Thoracic aorta (tissue), 2 donors: ENCODE results near the gene PTPRR. TPM values are rescaled to one million over a fixed set of nuclear protein-coding genes. Genes with fewer than 3 reads are reported as not detected.

Source experiments
- ATAC-seq: fragments of 150-250 bp; one replicate; pipeline ENCODE4 v1.8.0; 2017; ENCODE audit warnings: low read depth; ENCODE audit not compliant: insufficient number of reproducible peaks, low FRiP score
- DNase-seq: peaks from one replicate; pipeline ENCODE4 v3.0.0-alpha.2; 2020; ENCODE audit warnings: low spot score
- H3K27ac ChIP-seq, 2 donors: fragments of 200-600 bp; sonication (generic); 1 replicate in 1 of 2; 2 replicates in 1 of 2; pipeline ENCODE4 v1.5.1; 2016; ENCODE audit warnings: mild to moderate bottlenecking in 2 of 2, moderate library complexity in 2 of 2
- H3K27me3 ChIP-seq: fragments of 200-600 bp; sonication (generic); replicated peaks from 2 replicates; pipeline ENCODE4 v1.6.0; 2016; ENCODE audit warnings: mild to moderate bottlenecking; ENCODE audit not compliant: insufficient read depth
- H3K36me3 ChIP-seq: fragments of 200-600 bp; sonication (generic); one replicate; pipeline ENCODE4 v1.5.1; 2016
- H3K4me1 ChIP-seq, 2 donors: fragments of 200-600 bp; sonication (generic); 1 replicate in 1 of 2; 2 replicates in 1 of 2; pipeline versions ENCODE4 v1.5.1 to v1.6.0; 2016; ENCODE audit warnings: low read depth in 2 of 2, mild to moderate bottlenecking in 1 of 2; ENCODE audit not compliant: control insufficient read depth in 1 of 2
- H3K4me3 ChIP-seq: fragments of 200-600 bp; sonication (generic); 2 replicates; pipeline ENCODE4 v1.5.1; 2016; ENCODE audit warnings: mild to moderate bottlenecking
- H3K9me3 ChIP-seq: fragments of 200-600 bp; sonication (generic); 2 replicates; pipeline ENCODE4 v1.5.1; 2016
- total RNA-seq, 2 donors: library from RNA; depleted of rRNA; stranded (reverse); fragments of >200 nt; gene quantifications; one replicate each; pipeline versions ENCODE4 v1.1.0 to v1.2.3, GENCODE V29; 2016
- TF ChIP-seq, protein P1 (sequence below): fragments of 200-600 bp; sonication (generic); IDR thresholded peaks from one replicate; pipeline ENCODE4 v1.5.1; 2019; ENCODE audit warnings: antibody characterized with exemption

Gene PTPRR
- total RNA-seq, 2 donors from 2014 or later: 0.27 to 0.35 TPM

- TF ChIP-seq, protein P1, sequence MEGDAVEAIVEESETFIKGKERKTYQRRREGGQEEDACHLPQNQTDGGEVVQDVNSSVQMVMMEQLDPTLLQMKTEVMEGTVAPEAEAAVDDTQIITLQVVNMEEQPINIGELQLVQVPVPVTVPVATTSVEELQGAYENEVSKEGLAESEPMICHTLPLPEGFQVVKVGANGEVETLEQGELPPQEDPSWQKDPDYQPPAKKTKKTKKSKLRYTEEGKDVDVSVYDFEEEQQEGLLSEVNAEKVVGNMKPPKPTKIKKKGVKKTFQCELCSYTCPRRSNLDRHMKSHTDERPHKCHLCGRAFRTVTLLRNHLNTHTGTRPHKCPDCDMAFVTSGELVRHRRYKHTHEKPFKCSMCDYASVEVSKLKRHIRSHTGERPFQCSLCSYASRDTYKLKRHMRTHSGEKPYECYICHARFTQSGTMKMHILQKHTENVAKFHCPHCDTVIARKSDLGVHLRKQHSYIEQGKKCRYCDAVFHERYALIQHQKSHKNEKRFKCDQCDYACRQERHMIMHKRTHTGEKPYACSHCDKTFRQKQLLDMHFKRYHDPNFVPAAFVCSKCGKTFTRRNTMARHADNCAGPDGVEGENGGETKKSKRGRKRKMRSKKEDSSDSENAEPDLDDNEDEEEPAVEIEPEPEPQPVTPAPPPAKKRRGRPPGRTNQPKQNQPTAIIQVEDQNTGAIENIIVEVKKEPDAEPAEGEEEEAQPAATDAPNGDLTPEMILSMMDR: no peak
- H3K4me3 ChIP-seq: no peak overlapping the region
- no peaks in the 10 kb centered on the region for H3K9me3 ChIP-seq
- no peak overlapping the region for H3K27ac ChIP-seq
- H3K27me3 ChIP-seq: no peaks in the 10 kb centered on the region
- peaks cover 0 to 6% of the 10 kb centered on the region in 2 donors for H3K4me1 ChIP-seq
- DNase-seq: no peak
- ATAC-seq: no peak
- no peaks in the 10 kb centered on the region for H3K36me3 ChIP-seq
These were observed 1.4 kb downstream of the PTPRR start for GRCh38 chr12:70919176-70919575.

GRCh38 chr12:70918321-70918720 is 2.2 kb downstream of the PTPRR start:
- Histone ChIP-seq H3K9me3 (no peaks in the 10 kb centered on the region), H3K27ac (no peak overlapping the region), H3K4me3 (no peak overlapping the region), H3K27me3 (no peaks in the 10 kb centered on the region), H3K4me1 (peaks cover 0 to 6% of the 10 kb centered on the region in 2 donors), H3K36me3 (no peaks in the 10 kb centered on the region)
- DNase-seq (no peak), ATAC-seq (no peak)
- TF ChIP-seq, protein P1: no peak

GRCh38 chr12:70910666-70911065 is 9.9 kb downstream of the PTPRR start:
- Histone ChIP-seq H3K4me1 (no peaks in the 10 kb centered on the region), H3K9me3 (no peaks in the 10 kb centered on the region), H3K27ac (no peak overlapping the region), H3K4me3 (no peak overlapping the region), H3K27me3 (no peaks in the 10 kb centered on the region), H3K36me3 (no peaks in the 10 kb centered on the region)
- no peak for ATAC-seq
- TF ChIP-seq, protein P1: no peak
- DNase-seq: no peak

DNA sequence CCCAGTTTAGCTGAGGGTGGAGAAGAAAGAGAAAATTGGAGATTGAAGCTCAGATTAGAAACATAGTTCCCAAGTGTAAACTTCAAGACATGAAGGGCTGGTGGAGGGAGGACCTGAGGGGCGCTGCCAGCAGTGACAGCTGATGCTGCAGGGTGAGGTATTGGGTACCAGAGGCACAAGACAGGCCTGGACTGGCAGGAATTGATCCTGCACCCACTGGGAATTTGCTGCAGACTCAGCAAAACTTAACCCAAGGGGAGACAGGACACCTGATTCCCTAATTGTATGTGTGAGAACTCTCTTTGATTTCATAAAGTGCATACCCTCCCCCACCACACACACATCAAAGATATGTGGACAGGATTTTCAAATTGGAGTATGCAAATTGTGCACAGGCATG is 11.6 kb downstream of the PTPRR start:
- no peaks in the 10 kb centered on the region for H3K4me1 ChIP-seq
- no peak for ATAC-seq
- DNase-seq: no peak
- H3K9me3 ChIP-seq: no peaks in the 10 kb centered on the region
- H3K36me3 ChIP-seq: no peaks in the 10 kb centered on the region
- no peaks in the 10 kb centered on the region for H3K27me3 ChIP-seq
- no peak overlapping the region for H3K27ac ChIP-seq
- no peak overlapping the region for H3K4me3 ChIP-seq
- TF ChIP-seq, protein P1: no peak

GRCh38 chr12:70907412-70907811 is 13.1 kb downstream of the PTPRR start:
- H3K36me3 ChIP-seq: no peaks in the 10 kb centered on the region
- no peaks in the 10 kb centered on the region for H3K4me1 ChIP-seq
- no peak for ATAC-seq
- DNase-seq: no peak
- no peaks in the 10 kb centered on the region for H3K27me3 ChIP-seq
- no peaks in the 10 kb centered on the region for H3K9me3 ChIP-seq
- TF ChIP-seq, protein P1: no peak
- no peak overlapping the region for H3K4me3 ChIP-seq
- H3K27ac ChIP-seq: no peak overlapping the region
